Sigmoid colon (tissue), 3 donors: ENCODE results near the gene EME2.

Experiments
- CTCF ChIP-seq, 4 experiments: fragments of 450-650 bp in 3 of 4; fragments of 200-600 bp in 1 of 4; IDR thresholded peaks; one replicate each; pipeline ENCODE4 v1.5.1; 2016 to 2019; ENCODE audit warnings: antibody characterized with exemption in 4 of 4, mild to moderate bottlenecking in 3 of 4, moderate library complexity in 2 of 4
- POLR2A ChIP-seq, 2 donors: fragments of 450-650 bp; IDR thresholded peaks; one replicate each; pipeline ENCODE4 v1.6.1; 2016; ENCODE audit warnings: antibody characterized with exemption in 2 of 2, mild to moderate bottlenecking in 2 of 2, moderate library complexity in 2 of 2

DNA sequence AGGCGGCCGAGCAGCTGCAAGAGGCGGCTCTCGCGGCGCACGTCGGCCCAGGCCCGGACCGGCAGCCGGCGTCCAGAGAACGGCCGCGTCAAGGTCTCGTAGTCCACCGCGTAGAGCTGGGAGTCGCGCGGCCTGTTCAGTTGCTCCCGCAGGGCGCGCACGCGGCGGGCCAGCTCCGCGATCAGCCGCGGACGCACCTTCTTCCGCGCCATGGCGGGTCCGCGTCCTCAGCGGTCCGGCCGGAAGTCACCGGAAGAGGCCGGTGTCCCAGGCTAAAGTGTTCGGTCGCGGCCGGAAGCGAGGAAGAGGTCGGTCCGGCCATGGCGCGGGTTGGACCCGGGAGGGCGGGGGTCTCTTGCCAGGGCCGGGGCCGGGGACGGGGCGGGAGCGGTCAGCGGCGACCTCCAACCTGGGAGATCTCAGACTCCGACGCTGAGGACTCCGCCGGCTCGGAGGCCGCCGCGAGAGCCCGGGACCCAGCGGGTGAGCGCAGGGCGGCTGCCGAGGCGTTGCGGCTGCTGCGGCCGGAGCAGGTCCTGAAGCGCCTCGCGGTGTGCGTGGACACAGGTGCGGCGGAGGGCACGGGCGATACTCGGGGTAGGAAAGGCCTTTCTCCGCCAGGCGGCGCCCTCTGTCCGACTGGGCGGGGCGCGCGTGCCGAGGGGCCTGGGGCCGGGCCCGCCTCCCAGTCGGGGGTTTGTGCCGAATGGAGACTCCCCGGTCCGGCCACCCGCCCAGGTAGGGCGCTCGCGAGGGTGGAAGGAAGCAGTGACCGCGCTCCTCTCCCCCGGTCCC is 495 bp downstream of the EME2 start, which contains the start of gene MRPS34:
- TF ChIP-seq POLR2A (IDR thresholded peaks at IDR 0.05) (peak; percentile 55 to 68), CTCF (IDR thresholded peaks at IDR 0.05) (peak; percentile 37 to 74 (median 64))
